ENCODE measurements around the gene HAUS6. TPM values are rescaled to one million over a fixed set of nuclear protein-coding genes. Genes with fewer than 3 reads are reported as not detected.

The HAUS6 gene
- total and polyA plus RNA-seq, 2 of the 8 experiments (the other 6 are each of a cell fraction or from before 2014, with no cell fraction given) = 11.7 to 52.4 TPM

DNA sequence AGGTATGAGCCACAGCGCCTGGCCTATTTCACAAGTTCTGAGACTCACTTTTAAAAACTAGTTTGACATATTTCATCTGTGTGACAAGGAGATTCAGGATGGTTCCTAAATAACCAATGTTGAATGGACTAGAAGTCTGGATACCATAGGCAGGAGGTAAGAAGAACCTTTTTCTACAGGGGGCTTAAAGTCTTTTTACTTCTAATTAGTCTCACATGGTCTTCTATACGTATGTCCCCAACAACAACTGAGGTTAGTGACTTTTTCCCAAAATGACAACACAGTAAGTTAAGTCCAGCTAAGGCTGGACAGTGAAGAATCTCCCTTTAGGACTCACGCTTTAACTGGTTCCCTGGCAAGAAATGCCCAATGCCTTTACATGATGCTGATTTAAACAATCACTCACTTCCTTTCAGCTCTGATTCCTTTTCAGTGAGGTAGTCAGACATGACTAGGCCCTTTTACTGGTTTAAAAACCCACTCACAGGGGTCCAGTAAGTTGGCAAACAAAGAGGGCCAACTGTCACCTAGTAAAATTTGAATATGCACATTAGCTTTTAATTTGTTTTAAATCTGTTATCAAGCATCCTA is 12.1 kb upstream of the HAUS6 start (continued):
- TF ChIP-seq, protein P1, sequence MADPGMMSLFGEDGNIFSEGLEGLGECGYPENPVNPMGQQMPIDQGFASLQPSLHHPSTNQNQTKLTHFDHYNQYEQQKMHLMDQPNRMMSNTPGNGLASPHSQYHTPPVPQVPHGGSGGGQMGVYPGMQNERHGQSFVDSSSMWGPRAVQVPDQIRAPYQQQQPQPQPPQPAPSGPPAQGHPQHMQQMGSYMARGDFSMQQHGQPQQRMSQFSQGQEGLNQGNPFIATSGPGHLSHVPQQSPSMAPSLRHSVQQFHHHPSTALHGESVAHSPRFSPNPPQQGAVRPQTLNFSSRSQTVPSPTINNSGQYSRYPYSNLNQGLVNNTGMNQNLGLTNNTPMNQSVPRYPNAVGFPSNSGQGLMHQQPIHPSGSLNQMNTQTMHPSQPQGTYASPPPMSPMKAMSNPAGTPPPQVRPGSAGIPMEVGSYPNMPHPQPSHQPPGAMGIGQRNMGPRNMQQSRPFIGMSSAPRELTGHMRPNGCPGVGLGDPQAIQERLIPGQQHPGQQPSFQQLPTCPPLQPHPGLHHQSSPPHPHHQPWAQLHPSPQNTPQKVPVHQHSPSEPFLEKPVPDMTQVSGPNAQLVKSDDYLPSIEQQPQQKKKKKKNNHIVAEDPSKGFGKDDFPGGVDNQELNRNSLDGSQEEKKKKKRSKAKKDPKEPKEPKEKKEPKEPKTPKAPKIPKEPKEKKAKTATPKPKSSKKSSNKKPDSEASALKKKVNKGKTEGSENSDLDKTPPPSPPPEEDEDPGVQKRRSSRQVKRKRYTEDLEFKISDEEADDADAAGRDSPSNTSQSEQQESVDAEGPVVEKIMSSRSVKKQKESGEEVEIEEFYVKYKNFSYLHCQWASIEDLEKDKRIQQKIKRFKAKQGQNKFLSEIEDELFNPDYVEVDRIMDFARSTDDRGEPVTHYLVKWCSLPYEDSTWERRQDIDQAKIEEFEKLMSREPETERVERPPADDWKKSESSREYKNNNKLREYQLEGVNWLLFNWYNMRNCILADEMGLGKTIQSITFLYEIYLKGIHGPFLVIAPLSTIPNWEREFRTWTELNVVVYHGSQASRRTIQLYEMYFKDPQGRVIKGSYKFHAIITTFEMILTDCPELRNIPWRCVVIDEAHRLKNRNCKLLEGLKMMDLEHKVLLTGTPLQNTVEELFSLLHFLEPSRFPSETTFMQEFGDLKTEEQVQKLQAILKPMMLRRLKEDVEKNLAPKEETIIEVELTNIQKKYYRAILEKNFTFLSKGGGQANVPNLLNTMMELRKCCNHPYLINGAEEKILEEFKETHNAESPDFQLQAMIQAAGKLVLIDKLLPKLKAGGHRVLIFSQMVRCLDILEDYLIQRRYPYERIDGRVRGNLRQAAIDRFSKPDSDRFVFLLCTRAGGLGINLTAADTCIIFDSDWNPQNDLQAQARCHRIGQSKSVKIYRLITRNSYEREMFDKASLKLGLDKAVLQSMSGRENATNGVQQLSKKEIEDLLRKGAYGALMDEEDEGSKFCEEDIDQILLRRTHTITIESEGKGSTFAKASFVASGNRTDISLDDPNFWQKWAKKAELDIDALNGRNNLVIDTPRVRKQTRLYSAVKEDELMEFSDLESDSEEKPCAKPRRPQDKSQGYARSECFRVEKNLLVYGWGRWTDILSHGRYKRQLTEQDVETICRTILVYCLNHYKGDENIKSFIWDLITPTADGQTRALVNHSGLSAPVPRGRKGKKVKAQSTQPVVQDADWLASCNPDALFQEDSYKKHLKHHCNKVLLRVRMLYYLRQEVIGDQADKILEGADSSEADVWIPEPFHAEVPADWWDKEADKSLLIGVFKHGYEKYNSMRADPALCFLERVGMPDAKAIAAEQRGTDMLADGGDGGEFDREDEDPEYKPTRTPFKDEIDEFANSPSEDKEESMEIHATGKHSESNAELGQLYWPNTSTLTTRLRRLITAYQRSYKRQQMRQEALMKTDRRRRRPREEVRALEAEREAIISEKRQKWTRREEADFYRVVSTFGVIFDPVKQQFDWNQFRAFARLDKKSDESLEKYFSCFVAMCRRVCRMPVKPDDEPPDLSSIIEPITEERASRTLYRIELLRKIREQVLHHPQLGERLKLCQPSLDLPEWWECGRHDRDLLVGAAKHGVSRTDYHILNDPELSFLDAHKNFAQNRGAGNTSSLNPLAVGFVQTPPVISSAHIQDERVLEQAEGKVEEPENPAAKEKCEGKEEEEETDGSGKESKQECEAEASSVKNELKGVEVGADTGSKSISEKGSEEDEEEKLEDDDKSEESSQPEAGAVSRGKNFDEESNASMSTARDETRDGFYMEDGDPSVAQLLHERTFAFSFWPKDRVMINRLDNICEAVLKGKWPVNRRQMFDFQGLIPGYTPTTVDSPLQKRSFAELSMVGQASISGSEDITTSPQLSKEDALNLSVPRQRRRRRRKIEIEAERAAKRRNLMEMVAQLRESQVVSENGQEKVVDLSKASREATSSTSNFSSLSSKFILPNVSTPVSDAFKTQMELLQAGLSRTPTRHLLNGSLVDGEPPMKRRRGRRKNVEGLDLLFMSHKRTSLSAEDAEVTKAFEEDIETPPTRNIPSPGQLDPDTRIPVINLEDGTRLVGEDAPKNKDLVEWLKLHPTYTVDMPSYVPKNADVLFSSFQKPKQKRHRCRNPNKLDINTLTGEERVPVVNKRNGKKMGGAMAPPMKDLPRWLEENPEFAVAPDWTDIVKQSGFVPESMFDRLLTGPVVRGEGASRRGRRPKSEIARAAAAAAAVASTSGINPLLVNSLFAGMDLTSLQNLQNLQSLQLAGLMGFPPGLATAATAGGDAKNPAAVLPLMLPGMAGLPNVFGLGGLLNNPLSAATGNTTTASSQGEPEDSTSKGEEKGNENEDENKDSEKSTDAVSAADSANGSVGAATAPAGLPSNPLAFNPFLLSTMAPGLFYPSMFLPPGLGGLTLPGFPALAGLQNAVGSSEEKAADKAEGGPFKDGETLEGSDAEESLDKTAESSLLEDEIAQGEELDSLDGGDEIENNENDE (IDR thresholded peaks at IDR 0.05; ENCODE audit: insufficient replicate concordance, low read length) = no peak
- no peak for TF ChIP-seq TEAD4 (IDR thresholded peaks at IDR 0.05; ENCODE audit: low read depth, low read length)
